NOMO-1 treated with dmso at 0.1 percent for 144 hours (cell line): Measurements from ENCODE around the gene SLC6A7.
A peak's percentile ranks its signal among the peaks of the same experiment; 100 is the strongest.

Source experiments
- DNase-seq: peaks from one replicate; lab custom pipeline; 2025; ENCODE audit not compliant: unreplicated experiment; lab: John Stamatoyannopoulos, UW

SLC6A7 gene

GRCh38 chr5:150189728-150190502 is at the start of gene SLC6A7:
TSS of gene SLC6A7 (plus strand) at chr5:150190062. CDS start at chr5:150190328, 266 bp downstream.
- DNase-seq, result no peak

DNA sequence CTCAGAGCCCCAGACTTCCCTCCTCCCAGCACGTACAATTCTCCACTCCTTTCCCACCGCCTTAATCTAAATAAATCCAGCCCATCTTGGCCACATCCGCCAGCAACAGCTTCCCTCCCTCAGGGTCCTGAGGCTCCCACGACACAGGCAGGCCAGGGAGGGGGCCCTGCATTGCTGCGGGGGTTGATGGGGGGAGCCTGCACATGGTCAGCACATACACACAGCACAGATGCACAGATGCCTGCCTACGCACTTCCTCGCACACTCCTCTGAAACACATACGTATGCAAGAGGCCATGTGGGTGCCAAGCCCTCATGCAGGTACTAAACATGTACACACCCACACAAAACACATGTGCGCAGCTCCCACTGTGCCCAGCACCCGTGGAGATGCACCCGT is 49.0 kb upstream of the SLC6A7 start:
- no peak for DNase-seq

DNA sequence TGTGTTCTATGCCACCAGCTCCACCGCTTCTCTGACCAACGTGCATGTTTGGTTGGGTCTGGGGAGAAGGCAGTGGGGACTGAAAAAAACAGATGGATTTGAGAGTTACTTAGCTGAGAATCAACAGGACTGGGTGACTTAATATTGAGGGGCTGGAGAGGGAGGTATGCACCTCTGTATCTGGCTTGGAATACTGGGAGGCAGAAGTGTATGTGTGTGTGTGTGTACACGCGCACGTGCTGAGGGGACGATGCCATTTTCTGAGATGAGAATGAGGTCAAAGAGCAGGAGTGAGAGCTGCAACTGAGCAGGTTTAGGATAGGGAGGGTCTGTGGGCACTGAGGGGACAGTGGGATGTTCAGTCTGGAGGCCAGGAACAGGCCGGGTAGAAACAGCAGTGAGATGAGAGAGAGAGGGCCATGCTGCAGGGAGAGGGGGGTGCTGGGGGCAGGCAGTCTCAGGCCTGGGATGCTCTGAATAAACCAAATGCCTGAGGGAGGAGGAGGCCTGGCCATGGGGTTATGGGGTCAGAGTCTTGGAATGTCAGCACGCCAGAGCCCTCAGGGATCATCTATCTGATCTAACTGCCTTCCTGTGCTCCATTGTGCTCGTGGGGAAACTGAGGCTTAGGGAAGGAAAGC is 48.2 kb upstream of the SLC6A7 start:
- no peak for DNase-seq

DNA sequence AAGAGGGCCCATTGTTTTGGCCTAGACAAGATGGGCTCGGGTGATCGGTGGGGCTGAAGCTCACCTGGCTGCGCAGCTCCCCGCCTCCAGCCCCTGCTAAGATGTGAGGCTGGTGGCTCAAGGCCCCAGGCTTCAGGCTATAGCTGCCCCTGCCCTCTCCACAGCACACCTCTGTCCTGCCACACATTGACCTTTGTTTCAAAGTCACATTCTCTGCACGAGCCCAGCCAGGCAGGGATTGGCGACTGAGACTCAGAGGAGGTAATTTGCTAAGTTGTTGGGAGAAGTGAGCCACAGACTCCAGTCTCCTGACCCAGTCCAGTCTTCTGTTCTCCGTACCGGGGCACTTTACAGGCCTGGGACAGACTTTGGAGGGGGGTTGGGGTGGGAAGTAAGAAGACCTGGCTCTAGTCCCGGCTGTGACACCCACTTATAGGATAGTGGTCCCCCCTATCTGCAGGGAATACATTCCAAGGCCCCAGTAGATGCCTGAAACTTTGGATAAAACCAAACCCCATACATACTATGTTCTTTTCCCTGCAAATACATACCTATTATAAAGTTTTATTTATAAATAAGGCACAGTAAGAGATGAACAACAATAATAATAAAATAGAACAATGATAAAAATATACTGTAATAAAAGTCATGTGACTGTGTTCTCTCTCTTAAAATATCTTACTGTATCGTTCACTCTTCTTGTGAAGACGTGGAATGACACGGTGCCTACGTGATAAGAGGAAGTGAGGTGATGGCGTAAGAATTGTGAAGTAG is 47.5 kb upstream of the SLC6A7 start:
- DNase-seq, result peak; percentile 62

DNA sequence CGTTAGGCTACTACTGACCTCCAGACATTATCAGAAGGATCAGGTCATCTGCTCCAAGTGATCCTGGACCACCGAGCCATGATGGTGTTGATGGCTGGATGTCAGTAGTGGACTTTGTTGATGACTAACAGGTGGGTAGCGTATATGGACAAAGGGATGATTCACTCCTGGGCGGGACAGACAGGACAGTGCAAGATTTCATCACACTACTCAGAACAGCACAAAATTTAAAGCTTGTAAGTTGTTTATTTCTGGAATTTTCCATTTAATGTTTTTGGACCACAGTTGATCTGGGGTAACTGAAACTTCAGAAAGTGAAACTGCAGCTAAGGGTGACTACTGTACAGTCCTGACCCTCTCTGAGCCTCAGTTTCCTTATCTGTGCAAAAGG is 46.9 kb upstream of the SLC6A7 start:
- DNase-seq, result no peak

- no peak for DNase-seq
Measured at GRCh38 chr5:150143350-150144245, 46.3 kb upstream of the SLC6A7 start.

GRCh38 chr5:150144246-150144801 is 45.5 kb upstream of the SLC6A7 start:
- DNase-seq, result no peak

GRCh38 chr5:150144879-150145278 is 45.0 kb upstream of the SLC6A7 start:
- DNase-seq, result no peak

DNA sequence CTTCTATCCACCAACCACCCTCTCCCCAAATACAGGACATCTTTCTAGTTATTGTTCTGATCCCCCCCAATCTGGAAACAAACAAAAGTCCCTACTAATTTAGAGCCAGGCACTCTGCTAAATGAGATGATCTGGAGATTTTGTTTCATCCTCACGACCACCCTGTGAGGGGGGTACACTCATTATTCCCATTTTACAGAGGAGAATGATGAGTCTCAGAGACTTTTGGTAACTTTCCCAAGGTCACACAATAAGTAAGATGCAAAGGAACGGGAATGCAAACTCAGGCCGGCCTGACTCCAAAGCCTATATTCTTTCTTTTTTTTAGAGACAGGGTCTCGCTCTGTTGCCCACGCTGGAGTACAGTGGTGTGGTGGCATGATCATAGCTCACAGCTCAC is 43.6 kb upstream of the SLC6A7 start:
- no peak for DNase-seq

GRCh38 chr5:150146862-150147601 is 42.8 kb upstream of the SLC6A7 start:
- no peak for DNase-seq

- DNase-seq, result no peak
Measured at GRCh38 chr5:150147670-150148069, 42.2 kb upstream of the SLC6A7 start.

GRCh38 chr5:150148117-150148927 is 41.5 kb upstream of the SLC6A7 start:
- no peak for DNase-seq

DNA sequence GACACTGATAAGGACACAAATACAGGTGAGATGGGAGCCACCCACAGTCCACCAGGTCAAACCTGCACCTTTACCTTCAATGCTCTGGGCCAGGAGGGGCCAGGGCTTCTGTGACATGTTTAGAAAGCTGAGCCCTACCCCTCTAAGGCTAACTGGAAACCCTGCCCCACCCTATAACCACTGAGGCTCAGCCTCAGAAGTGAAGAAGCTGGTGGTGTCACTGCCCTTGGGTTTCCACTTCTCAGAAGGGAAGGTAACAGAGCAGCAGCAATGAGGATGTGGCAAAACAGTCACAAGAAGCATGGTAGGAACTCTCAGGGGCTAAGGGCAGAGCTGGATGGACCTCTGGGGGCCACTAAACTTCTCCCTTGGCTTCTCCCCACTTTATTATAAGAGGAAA is 40.2 kb upstream of the SLC6A7 start:
- no peak for DNase-seq

DNA sequence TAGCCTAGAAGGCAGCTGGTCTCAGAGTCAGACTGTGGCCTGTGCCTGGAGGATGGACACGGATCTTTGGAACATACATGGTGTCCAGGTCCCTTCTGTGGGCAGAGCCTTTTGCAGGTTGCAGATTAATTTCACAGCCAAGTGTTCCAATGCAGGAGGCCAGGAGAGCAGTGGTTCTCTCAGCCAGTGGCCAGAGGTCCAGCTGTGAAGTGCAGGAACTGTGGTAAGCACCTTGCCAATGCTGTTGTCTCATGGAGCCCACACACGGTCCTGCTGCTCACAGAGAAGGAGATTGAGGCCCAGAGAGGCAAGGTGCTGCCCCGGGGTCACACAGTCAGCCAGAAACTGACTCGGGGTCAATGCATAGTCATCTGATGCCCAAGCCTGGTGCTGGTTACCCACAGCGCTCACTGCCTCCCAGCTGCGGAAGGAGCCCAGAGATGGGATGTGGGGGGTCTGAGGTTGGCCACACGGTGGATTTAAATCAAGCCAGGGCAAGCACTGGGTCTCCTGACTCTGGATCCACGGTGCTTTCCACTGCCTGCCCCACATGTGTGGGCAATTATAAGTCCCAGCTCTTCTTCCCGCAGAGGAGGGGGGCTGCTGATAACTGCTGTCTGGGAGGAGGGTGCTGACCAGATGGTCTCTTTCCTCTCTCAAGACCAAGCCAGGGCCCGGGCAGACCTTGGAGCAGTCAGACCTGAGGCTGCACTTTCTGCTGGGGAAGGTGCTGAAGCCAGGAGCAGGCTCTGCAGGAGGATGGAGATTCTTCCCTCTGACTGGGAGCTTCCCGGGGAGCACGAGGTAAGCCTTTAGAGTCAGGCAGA is 37.0 kb upstream of the SLC6A7 start:
- no peak for DNase-seq

GRCh38 chr5:150153483-150153882 is 36.4 kb upstream of the SLC6A7 start:
- no peak for DNase-seq

DNA sequence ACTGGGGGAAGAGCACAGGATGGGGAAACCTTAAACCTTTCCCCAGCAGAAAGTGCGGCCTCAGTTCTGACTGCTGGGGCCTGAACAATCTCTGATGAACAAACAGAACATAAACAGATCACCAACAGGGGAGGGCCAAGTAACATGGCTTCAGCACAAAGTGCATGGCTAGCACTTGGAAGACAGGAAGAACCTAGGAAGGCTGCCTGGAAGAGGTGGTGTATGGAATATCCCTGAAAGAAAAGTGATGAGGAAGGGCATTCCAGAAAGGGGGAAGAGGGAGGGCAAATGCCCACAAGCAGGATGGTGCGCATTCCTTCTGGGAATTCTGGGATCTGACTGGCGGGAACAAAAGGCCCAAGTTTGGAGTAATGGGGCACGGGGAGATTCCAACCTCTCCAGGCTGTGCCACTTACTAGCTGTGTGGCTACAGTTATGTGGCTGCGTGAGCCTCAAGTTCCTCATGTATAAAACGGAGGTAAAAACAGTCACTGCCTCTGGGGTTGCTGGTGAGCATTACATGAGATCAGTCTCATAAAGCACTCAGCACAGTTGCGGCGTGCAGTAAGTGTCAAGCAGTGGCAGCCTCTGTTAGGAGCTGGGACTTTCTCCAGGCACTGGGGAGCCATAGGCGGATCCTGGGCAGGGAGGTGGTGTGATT is 35.8 kb upstream of the SLC6A7 start:
- no peak for DNase-seq

DNA sequence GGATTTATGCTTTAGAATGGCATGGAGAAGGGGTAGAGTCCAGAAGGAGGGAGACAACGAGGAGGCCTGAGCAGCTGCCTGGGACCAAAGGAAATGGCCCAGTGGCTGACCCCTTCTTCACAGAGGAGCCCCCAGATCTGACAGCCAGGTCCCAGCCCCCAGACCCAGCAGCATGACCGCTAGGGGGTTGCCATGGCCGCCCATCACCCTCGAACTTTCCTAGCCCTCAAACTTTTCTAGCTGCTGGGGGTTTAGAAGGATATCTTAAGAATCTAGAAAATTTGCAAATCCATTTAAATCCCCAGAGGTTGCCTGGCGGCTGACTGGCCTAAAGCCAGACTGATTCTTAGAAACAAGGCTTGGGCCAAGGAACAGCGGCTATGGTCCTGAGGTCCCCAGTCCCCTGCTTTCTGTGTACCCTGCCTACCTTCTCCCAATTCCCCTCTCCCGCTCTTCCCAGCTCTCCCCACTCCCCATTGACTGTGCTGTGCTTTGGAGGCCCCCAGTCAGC is 35.2 kb upstream of the SLC6A7 start:
- DNase-seq, result no peak
